Measurements from ENCODE around the gene NEDD9.

DNA sequence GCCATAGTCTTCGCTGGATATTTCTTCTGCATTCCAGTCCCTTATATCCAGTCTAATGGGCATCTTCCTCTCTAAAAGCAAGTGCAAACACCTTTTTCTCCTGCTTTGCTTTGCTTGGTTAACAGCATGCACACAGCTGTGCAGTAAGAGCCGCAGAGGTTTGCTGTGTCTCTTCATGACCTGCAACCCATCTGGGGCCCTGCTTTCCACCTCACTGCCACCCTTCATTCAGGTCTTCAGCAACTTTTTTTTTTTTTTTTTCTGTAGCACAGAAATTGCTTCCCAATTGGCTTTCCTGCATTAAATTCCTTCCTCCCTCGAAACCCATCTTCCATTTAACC lies 14.4 kb downstream of the NEDD9 start:
- no peak for TF ChIP-seq GATA3 (IDR thresholded peaks at IDR 0.05; ENCODE audit: low read depth, low read length)
- no peak for TF ChIP-seq GATA2 (IDR thresholded peaks at IDR 0.05; ENCODE audit: low read depth, low read length)

Data from SH-SY5Y (cell line).